Loucy (cell line): ENCODE results near the gene FKBP8.

Experiments
- EZH2phosphoT487 ChIP-seq: fragments of 200-600 bp; IDR thresholded peaks from 2 replicates; pipeline ENCODE4 v1.6.1; 2018; ENCODE audit warnings: antibody characterized with exemption, mild to moderate bottlenecking, moderate library complexity, borderline replicate concordance
- TF ChIP-seq, protein P1 (sequence below): fragments of 200-600 bp; sonication (generic); conservative IDR thresholded peaks from 2 replicates; pipeline ENCODE4 v1.5.1; 2014; ENCODE audit warnings: mild to moderate bottlenecking, antibody characterized with exemption, low read length

DNA sequence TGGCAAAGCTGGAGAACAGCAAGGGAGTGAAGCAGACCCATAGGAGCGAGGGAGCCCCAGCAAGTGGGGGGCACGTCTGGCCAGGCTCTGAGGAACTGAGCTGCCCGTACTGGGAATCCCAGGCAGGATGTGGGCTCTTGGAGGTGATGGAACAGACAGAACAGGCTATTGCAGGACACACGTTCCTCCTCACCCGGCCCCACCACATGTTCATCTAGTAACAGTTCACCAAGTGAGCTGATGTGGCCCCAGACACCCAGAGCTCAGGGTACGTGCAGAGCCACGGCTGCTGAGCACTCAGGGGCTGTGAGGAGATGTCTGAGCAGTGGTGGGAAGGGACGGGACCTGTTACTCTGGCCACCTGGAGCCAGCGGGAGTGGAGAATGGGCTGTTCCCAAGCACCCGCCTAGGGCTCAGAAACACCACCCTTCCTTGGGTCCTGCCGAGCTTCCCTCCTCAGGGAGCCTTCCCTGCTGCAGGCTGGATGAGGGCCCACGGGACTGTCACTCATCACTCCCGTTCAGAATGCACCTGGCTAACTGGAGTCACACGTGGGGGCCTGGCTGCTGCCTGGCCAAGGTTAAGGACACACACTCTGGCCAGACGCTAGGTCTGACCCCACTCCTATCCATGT lies 39.9 kb downstream of the FKBP8 start:
- TF ChIP-seq, protein P1, sequence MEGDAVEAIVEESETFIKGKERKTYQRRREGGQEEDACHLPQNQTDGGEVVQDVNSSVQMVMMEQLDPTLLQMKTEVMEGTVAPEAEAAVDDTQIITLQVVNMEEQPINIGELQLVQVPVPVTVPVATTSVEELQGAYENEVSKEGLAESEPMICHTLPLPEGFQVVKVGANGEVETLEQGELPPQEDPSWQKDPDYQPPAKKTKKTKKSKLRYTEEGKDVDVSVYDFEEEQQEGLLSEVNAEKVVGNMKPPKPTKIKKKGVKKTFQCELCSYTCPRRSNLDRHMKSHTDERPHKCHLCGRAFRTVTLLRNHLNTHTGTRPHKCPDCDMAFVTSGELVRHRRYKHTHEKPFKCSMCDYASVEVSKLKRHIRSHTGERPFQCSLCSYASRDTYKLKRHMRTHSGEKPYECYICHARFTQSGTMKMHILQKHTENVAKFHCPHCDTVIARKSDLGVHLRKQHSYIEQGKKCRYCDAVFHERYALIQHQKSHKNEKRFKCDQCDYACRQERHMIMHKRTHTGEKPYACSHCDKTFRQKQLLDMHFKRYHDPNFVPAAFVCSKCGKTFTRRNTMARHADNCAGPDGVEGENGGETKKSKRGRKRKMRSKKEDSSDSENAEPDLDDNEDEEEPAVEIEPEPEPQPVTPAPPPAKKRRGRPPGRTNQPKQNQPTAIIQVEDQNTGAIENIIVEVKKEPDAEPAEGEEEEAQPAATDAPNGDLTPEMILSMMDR: no peak
- no peak for TF ChIP-seq EZH2phosphoT487
